H9 (cell line): ENCODE results near the gene CHCHD6. TPM values are rescaled to one million over a fixed set of nuclear protein-coding genes. Genes with fewer than 3 reads are reported as not detected.
A peak's percentile ranks its signal among the peaks of the same experiment; 100 is the strongest.

Source experiments
- DNase-seq: peaks from one replicate; pipeline ENCODE4 v3.0.0-alpha.2; 2017
- H2AFZ ChIP-seq: one replicate; pipeline ENCODE4 v1.6.1; 2013; ENCODE audit warnings: mild to moderate bottlenecking, low read length, control low read depth, moderate library complexity
- H2AK5ac ChIP-seq: 2 replicates; pipeline ENCODE4 v1.6.1; 2013; ENCODE audit warnings: low read length, control low read depth, mixed read lengths; ENCODE audit not compliant: insufficient read length
- H2BK120ac ChIP-seq: one replicate; pipeline ENCODE4 v1.6.1; 2013; ENCODE audit warnings: low read depth, mild to moderate bottlenecking, low read length, control low read depth, inconsistent platforms; ENCODE audit not compliant: poor library complexity, severe bottlenecking
- H2BK12ac ChIP-seq: 2 replicates; pipeline ENCODE4 v1.6.1; 2013; ENCODE audit warnings: low read length, control low read depth, mixed read lengths, low read depth; ENCODE audit not compliant: insufficient read length
- H2BK15ac ChIP-seq: 2 replicates; pipeline ENCODE4 v1.6.1; 2013; ENCODE audit warnings: low read depth, low read length, control low read depth
- H2BK20ac ChIP-seq: one replicate; pipeline ENCODE4 v1.6.1; 2013; ENCODE audit warnings: low read depth, mild to moderate bottlenecking, low read length, control low read depth, inconsistent platforms; ENCODE audit not compliant: poor library complexity, severe bottlenecking
- H2BK5ac ChIP-seq: 2 replicates; pipeline ENCODE4 v1.6.1; 2013; ENCODE audit warnings: low read length, control low read depth, mixed read lengths; ENCODE audit not compliant: insufficient read length
- H3K14ac ChIP-seq: 2 replicates; pipeline ENCODE4 v1.6.1; 2013; ENCODE audit warnings: low read length, control low read depth; ENCODE audit not compliant: insufficient read depth
- H3K18ac ChIP-seq: 2 replicates; pipeline ENCODE4 v1.6.1; 2013; ENCODE audit warnings: low read depth, mild to moderate bottlenecking, mixed read lengths, low read length, control low read depth; ENCODE audit not compliant: insufficient read length
- H3K23ac ChIP-seq: 2 replicates; pipeline ENCODE4 v1.6.1; 2013; ENCODE audit warnings: low read length, control low read depth, mixed read lengths, low read depth; ENCODE audit not compliant: insufficient read length
- H3K23me2 ChIP-seq: 2 replicates; pipeline ENCODE4 v1.6.1; 2013; ENCODE audit warnings: low read depth, mild to moderate bottlenecking, mixed read lengths, low read length, control low read depth; ENCODE audit not compliant: insufficient read length, poor library complexity, severe bottlenecking
- H3K27ac ChIP-seq: 2 replicates; pipeline ENCODE4 v1.5.1; 2013; ENCODE audit warnings: low read length, control low read depth, mixed read lengths, low read depth; ENCODE audit not compliant: insufficient read length
- H3K27me3 ChIP-seq: 2 replicates; pipeline ENCODE4 v1.6.1; 2013; ENCODE audit warnings: low read length, control low read depth, inconsistent platforms; ENCODE audit not compliant: insufficient read depth
- H3K4ac ChIP-seq: 2 replicates; pipeline ENCODE4 v1.6.1; 2013; ENCODE audit warnings: low read depth, mild to moderate bottlenecking, control low read depth, inconsistent platforms, low read length, moderate library complexity
- H3K4me1 ChIP-seq: 2 replicates; pipeline ENCODE4 v1.6.1; 2013; ENCODE audit warnings: low read length, control low read depth, inconsistent platforms; ENCODE audit not compliant: insufficient read depth
- H3K4me2 ChIP-seq: 2 replicates; pipeline ENCODE4 v1.6.1; 2013; ENCODE audit warnings: low read length, control low read depth, mixed read lengths; ENCODE audit not compliant: insufficient read length, insufficient read depth
- H3K56ac ChIP-seq: 2 replicates; pipeline ENCODE4 v1.6.1; 2013; ENCODE audit warnings: low read depth, mild to moderate bottlenecking, mixed read lengths, low read length, control low read depth; ENCODE audit not compliant: insufficient read length
- H3K79me1 ChIP-seq: 2 replicates; pipeline ENCODE4 v1.6.1; 2013; ENCODE audit warnings: low read depth, mild to moderate bottlenecking, moderate library complexity, low read length, control low read depth, inconsistent platforms; ENCODE audit not compliant: insufficient read depth, poor library complexity, severe bottlenecking
- H3K79me2 ChIP-seq: 2 replicates; pipeline ENCODE4 v1.6.1; 2013; ENCODE audit warnings: low read length, control low read depth, inconsistent platforms; ENCODE audit not compliant: insufficient read depth
- H3K9ac ChIP-seq: 2 replicates; pipeline ENCODE4 v1.6.1; 2013; ENCODE audit warnings: low read length, control low read depth, mixed read lengths; ENCODE audit not compliant: insufficient read length; ENCODE audit errors: extremely low read depth
- H3K9me3 ChIP-seq: one replicate; pipeline ENCODE4 v1.6.1; 2013; ENCODE audit warnings: low read depth, low read length, inconsistent platforms; ENCODE audit not compliant: control insufficient read depth
- H3T11ph ChIP-seq: one replicate; pipeline ENCODE4 v1.6.1; 2013; ENCODE audit warnings: mild to moderate bottlenecking, low read length, control low read depth, inconsistent platforms
- H4K20me1 ChIP-seq: one replicate; pipeline ENCODE4 v1.6.1; 2013; ENCODE audit not compliant: control insufficient read depth, insufficient read length, insufficient read depth
- H4K5ac ChIP-seq: 2 replicates; pipeline ENCODE4 v1.6.1; 2013; ENCODE audit warnings: low read depth, mild to moderate bottlenecking, mixed read lengths, low read length, control low read depth; ENCODE audit not compliant: insufficient read length
- H4K8ac ChIP-seq: replicated peaks from 2 replicates; pipeline ENCODE4 v1.6.1; 2013; ENCODE audit warnings: low read length, control low read depth, mixed read lengths, low read depth; ENCODE audit not compliant: insufficient read length
- H4K91ac ChIP-seq: 2 replicates; pipeline ENCODE4 v1.6.1; 2013; ENCODE audit warnings: low read depth, mild to moderate bottlenecking, moderate library complexity, mixed read lengths, low read length, control low read depth; ENCODE audit not compliant: insufficient read length
- H3K27ac Mint-ChIP-seq, 3 experiments: 2 replicates in 2 of 3; 3 replicates in 1 of 3; pipeline ENCODE4 v1.8.0; 2020 to 2021; ENCODE audit warnings: mixed read lengths in 3 of 3, mild to moderate bottlenecking in 1 of 3, moderate library complexity in 1 of 3
- H3K27me3 Mint-ChIP-seq: 2 replicates; pipeline ENCODE4 v1.8.0; 2021; ENCODE audit warnings: low read depth, mild to moderate bottlenecking, moderate library complexity, mixed read lengths
- H3K36me3 Mint-ChIP-seq, 3 experiments: 2 replicates in 2 of 3; 3 replicates in 1 of 3; pipeline ENCODE4 v1.8.0; 2020 to 2021; ENCODE audit warnings: low read depth in 3 of 3, mixed read lengths in 3 of 3; ENCODE audit not compliant: insufficient read depth in 1 of 3
- H3K4me1 Mint-ChIP-seq, 2 experiments: 2 replicates each; pipeline ENCODE4 v1.8.0; 2020; ENCODE audit warnings: mixed read lengths in 2 of 2
- H3K4me3 Mint-ChIP-seq, 2 experiments: 2 replicates in 1 of 2; 3 replicates in 1 of 2; pipeline ENCODE4 v1.8.0; 2020 to 2021; ENCODE audit warnings: mild to moderate bottlenecking in 2 of 2, mixed read lengths in 2 of 2, moderate library complexity in 1 of 2
- H3K9me3 Mint-ChIP-seq, 2 experiments: 2 replicates in 1 of 2; 3 replicates in 1 of 2; pipeline ENCODE4 v1.8.0; 2020; ENCODE audit warnings: mild to moderate bottlenecking in 2 of 2, mixed read lengths in 2 of 2, moderate library complexity in 1 of 2
- CTCF ChIP-seq: fragments of 200-600 bp; sonication (generic); conservative IDR thresholded peaks from 3 replicates; pipeline ENCODE4 v1.8.0; 2021; ENCODE audit warnings: antibody characterized with exemption, mild to moderate bottlenecking
- WGBS: extraction: QIAGEN DNeasy Blood & Tissue Kit; methylation state at CpG from one replicate; pipeline ENCODE4 v1.1.7; 2013; ENCODE audit warnings: missing lambda C conversion rate, low lambda C conversion rate, mixed read lengths; ENCODE audit not compliant: insufficient read length; ENCODE audit errors: extremely low coverage; 5-methylcytosine and 5-hydroxymethylcytosine counted together
- total RNA-seq: library from RNA; stranded (reverse); gene quantifications from 2 replicates; pipeline ENCODE4 v1.2.1, GENCODE V29; 2021

CHCHD6 gene
- total RNA-seq, 1 experiment from 2014 or later = 34.2 TPM

GRCh38 chr3:126880901-126881300 lies 176.9 kb downstream of the CHCHD6 start:
- no peak overlapping the region for H4K8ac ChIP-seq
- H2AFZ ChIP-seq = no peak overlapping the region
- no peak overlapping the region for H3K4me2 ChIP-seq
- Mint-ChIP-seq H3K9me3 (no peaks in the 10 kb centered on the region), H3K27me3 (no peaks in the 10 kb centered on the region), H3K36me3 (no peaks in the 10 kb centered on the region), H3K4me3 (no peak overlapping the region), H3K4me1 (peaks cover 0 to 2% of the 10 kb centered on the region in 2 experiments; a peak in 1 of 4 replicates), H3K27ac (peak overlapping the region in 1 of 3 experiments; percentile 76; a peak in 2 of 7 replicates)
- no peak overlapping the region for H3T11ph ChIP-seq
- H4K91ac ChIP-seq = no peak overlapping the region
- no peaks in the 10 kb centered on the region for H3K9me3 ChIP-seq
- DNase-seq = no peak
- H2BK15ac ChIP-seq = no peak overlapping the region
- H3K27ac ChIP-seq = no peak overlapping the region
- H3K4me1 ChIP-seq = no peaks in the 10 kb centered on the region
- H3K79me2 ChIP-seq = no peaks in the 10 kb centered on the region
- H3K27me3 ChIP-seq = no peaks in the 10 kb centered on the region
- TF ChIP-seq CTCF = no peak
- no peak overlapping the region for H3K23ac ChIP-seq
- no peaks in the 10 kb centered on the region for H4K20me1 ChIP-seq
- WGBS = no CpG with 5 or more reads among the region's 3 CpGs
- H3K56ac ChIP-seq = no peak overlapping the region
- H3K18ac ChIP-seq = no peak overlapping the region
- H2BK5ac ChIP-seq = no peak overlapping the region
- no peak overlapping the region for H3K4ac ChIP-seq
- no peaks in the 10 kb centered on the region for H3K79me1 ChIP-seq
- no peak overlapping the region for H2AK5ac ChIP-seq
- H2BK20ac ChIP-seq = no peak overlapping the region
- no peak overlapping the region for H3K14ac ChIP-seq
- H2BK12ac ChIP-seq = no peak overlapping the region
- no peak overlapping the region for H4K5ac ChIP-seq
- H3K23me2 ChIP-seq = no peaks in the 10 kb centered on the region
- no peak overlapping the region for H2BK120ac ChIP-seq
- no peak overlapping the region for H3K9ac ChIP-seq
